ENCODE measurements around the gene DOK3. TPM values are rescaled to one million over a fixed set of nuclear protein-coding genes. Genes with fewer than 3 reads are reported as not detected.
A peak's percentile ranks its signal among the peaks of the same experiment; 100 is the strongest.

Gene DOK3
- total and polyA plus RNA-seq, 2 of the 13 experiments (the other 11 are each of a cell fraction or from before 2014, with no cell fraction given), result 1.4 to 1.5 TPM

- Histone ChIP-seq H3K4me1 (ENCODE audit: insufficient read depth, low read length) (peaks cover 39% of the 10 kb centered on the region), H3K79me2 (ENCODE audit: insufficient read depth, low read length) (peaks cover 74% of the 10 kb centered on the region), H3K9me3 (ENCODE audit: low read length) (no peaks in the 10 kb centered on the region), H3K4me2 (ENCODE audit: low read depth, low read length) (peak overlapping the region; percentile 44), H4K20me1 (ENCODE audit: insufficient read depth, low read length) (peaks cover 10% of the 10 kb centered on the region), H3K27ac (ENCODE audit: extremely low read length, insufficient read depth, low read length) (peak overlapping the region; percentile 64), H3K27me3 (ENCODE audit: control insufficient read depth in 1 of 2, insufficient read depth in 2 of 2, low read length in 2 of 2) (no peaks in the 10 kb centered on the region), H3K4me3 (replicated peaks in 1 of 3; ENCODE audit: insufficient read depth in 1 of 3, low read depth in 2 of 3, low read length in 3 of 3) (no peak overlapping the region), H2AFZ (ENCODE audit: low read length) (no peak overlapping the region), H3K36me3 (replicated peaks in 1 of 2; ENCODE audit: control insufficient read depth in 1 of 2, insufficient read depth in 2 of 2, low read length in 2 of 2) (peaks cover 8 to 30% of the 10 kb centered on the region in 2 experiments), H3K9ac (ENCODE audit: insufficient read depth, low read depth, low read length) (no peak overlapping the region)
- POLR2A ChIA-PET, result interaction anchor here (0.6 to 1.5 kb wide), 3 partner anchors 30 to 51 kb away, joined by 4 to 12 read pairs (median 7); partner anchors contain the start of genes DDX41 and TMED9
- no TSS peak for BruUV-seq (replicated peaks)
- peak; percentile 93 for FAIRE-seq
- intact Hi-C loops (cut with micrococcal nuclease; ENCODE audit: unreplicated experiment), result loop anchor here (5.0 kb wide), 1 partner anchor 46 kb away; the partner anchor contains the start of gene TMED9
- DNase-seq (ENCODE audit: low spot score), result peak; percentile 93
- WGBS (ENCODE audit: low lambda C conversion rate), result 60% methylated on average over 1 of the region's 1 CpG
- ATAC-seq, result peak; percentile 98
- in situ Hi-C loops (cut with HindIII; ENCODE audit: extremely low pct_ligation_motif_present, low pct_unique_long_range_greater_than_20kb), result no loop called here
- CTCF ChIA-PET (ENCODE audit: low intra/inter-chr PET ratio, low total read pairs), result no interaction called here
- TF ChIP-seq CCAR2 (optimal IDR thresholded peaks at IDR 0.05; ENCODE audit: low read depth, low read length) (no peak), MAFK (conservative IDR thresholded peaks at IDR 0.05 in 1 of 2, IDR thresholded peaks at IDR 0.05 in 1 of 2; ENCODE audit: low read length in 2 of 2) (peak in 1 of 2 experiments; percentile 61; a peak in 2 of 4 replicates), ZC3H13 (CRISPR knock-in tag; IDR thresholded peaks at IDR 0.05) (no peak), FIP1L1 (IDR thresholded peaks at IDR 0.05; ENCODE audit: borderline replicate concordance, insufficient read depth, low read depth, low read length) (no peak), MTF2 (CRISPR knock-in tag; IDR thresholded peaks at IDR 0.05; ENCODE audit: borderline replicate concordance) (no peak), RXRB (CRISPR knock-in tag; IDR thresholded peaks at IDR 0.05; ENCODE audit: borderline replicate concordance) (0 out of 2 replicates have a peak, but pooled peaks have one; percentile 28), HOXA3 (CRISPR knock-in tag; IDR thresholded peaks at IDR 0.05) (no peak), ZNF737 (CRISPR knock-in tag; IDR thresholded peaks at IDR 0.05; ENCODE audit: borderline replicate concordance) (no peak), CREB1 (IDR thresholded peaks at IDR 0.05) (no peak), CREB1 (CRISPR knock-in tag; IDR thresholded peaks at IDR 0.05) (peak; percentile 58; the same call in 1 of the 2 replicates), TERF1 (CRISPR knock-in tag; IDR thresholded peaks at IDR 0.05) (no peak), NFIB (CRISPR knock-in tag; IDR thresholded peaks at IDR 0.05; ENCODE audit: borderline replicate concordance) (no peak), ZNF329 (CRISPR knock-in tag; IDR thresholded peaks at IDR 0.05; ENCODE audit: low read depth) (no peak), YEATS2 (CRISPR knock-in tag; IDR thresholded peaks at IDR 0.05; ENCODE audit: borderline replicate concordance) (no peak), ZNF446 (CRISPR knock-in tag; IDR thresholded peaks at IDR 0.05) (no peak)
- TF ChIP-seq, protein P1, sequence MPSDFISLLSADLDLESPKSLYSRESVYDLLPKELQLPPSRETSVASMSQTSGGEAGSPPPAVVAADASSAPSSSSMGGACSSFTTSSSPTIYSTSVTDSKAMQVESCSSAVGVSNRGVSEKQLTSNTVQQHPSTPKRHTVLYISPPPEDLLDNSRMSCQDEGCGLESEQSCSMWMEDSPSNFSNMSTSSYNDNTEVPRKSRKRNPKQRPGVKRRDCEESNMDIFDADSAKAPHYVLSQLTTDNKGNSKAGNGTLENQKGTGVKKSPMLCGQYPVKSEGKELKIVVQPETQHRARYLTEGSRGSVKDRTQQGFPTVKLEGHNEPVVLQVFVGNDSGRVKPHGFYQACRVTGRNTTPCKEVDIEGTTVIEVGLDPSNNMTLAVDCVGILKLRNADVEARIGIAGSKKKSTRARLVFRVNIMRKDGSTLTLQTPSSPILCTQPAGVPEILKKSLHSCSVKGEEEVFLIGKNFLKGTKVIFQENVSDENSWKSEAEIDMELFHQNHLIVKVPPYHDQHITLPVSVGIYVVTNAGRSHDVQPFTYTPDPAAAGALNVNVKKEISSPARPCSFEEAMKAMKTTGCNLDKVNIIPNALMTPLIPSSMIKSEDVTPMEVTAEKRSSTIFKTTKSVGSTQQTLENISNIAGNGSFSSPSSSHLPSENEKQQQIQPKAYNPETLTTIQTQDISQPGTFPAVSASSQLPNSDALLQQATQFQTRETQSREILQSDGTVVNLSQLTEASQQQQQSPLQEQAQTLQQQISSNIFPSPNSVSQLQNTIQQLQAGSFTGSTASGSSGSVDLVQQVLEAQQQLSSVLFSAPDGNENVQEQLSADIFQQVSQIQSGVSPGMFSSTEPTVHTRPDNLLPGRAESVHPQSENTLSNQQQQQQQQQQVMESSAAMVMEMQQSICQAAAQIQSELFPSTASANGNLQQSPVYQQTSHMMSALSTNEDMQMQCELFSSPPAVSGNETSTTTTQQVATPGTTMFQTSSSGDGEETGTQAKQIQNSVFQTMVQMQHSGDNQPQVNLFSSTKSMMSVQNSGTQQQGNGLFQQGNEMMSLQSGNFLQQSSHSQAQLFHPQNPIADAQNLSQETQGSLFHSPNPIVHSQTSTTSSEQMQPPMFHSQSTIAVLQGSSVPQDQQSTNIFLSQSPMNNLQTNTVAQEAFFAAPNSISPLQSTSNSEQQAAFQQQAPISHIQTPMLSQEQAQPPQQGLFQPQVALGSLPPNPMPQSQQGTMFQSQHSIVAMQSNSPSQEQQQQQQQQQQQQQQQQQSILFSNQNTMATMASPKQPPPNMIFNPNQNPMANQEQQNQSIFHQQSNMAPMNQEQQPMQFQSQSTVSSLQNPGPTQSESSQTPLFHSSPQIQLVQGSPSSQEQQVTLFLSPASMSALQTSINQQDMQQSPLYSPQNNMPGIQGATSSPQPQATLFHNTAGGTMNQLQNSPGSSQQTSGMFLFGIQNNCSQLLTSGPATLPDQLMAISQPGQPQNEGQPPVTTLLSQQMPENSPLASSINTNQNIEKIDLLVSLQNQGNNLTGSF (CRISPR knock-in tag; IDR thresholded peaks at IDR 0.05), result no peak
- TF ChIP-seq, protein P2, sequence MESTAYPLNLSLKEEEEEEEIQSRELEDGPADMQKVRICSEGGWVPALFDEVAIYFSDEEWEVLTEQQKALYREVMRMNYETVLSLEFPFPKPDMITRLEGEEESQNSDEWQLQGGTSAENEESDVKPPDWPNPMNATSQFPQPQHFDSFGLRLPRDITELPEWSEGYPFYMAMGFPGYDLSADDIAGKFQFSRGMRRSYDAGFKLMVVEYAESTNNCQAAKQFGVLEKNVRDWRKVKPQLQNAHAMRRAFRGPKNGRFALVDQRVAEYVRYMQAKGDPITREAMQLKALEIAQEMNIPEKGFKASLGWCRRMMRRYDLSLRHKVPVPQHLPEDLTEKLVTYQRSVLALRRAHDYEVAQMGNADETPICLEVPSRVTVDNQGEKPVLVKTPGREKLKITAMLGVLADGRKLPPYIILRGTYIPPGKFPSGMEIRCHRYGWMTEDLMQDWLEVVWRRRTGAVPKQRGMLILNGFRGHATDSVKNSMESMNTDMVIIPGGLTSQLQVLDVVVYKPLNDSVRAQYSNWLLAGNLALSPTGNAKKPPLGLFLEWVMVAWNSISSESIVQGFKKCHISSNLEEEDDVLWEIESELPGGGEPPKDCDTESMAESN (CRISPR knock-in tag; conservative IDR thresholded peaks at IDR 0.05), result peak; percentile 95
These were observed 36.7 kb upstream of the DOK3 start for GRCh38 chr5:177546258-177546741.
